H9 (cell line): ENCODE data around the gene CRYGA. TPM values are rescaled to one million over a fixed set of nuclear protein-coding genes. Genes with fewer than 3 reads are reported as not detected.

Experiments used
- DNase-seq: peaks from one replicate; pipeline ENCODE4 v3.0.0-alpha.2; 2017
- H2AFZ ChIP-seq: one replicate; pipeline ENCODE4 v1.6.1; 2013; ENCODE audit warnings: mild to moderate bottlenecking, low read length, control low read depth, moderate library complexity
- H2AK5ac ChIP-seq: 2 replicates; pipeline ENCODE4 v1.6.1; 2013; ENCODE audit warnings: low read length, control low read depth, mixed read lengths; ENCODE audit not compliant: insufficient read length
- H2BK120ac ChIP-seq: one replicate; pipeline ENCODE4 v1.6.1; 2013; ENCODE audit warnings: low read depth, mild to moderate bottlenecking, low read length, control low read depth, inconsistent platforms; ENCODE audit not compliant: poor library complexity, severe bottlenecking
- H2BK12ac ChIP-seq: 2 replicates; pipeline ENCODE4 v1.6.1; 2013; ENCODE audit warnings: low read length, control low read depth, mixed read lengths, low read depth; ENCODE audit not compliant: insufficient read length
- H2BK15ac ChIP-seq: 2 replicates; pipeline ENCODE4 v1.6.1; 2013; ENCODE audit warnings: low read depth, low read length, control low read depth
- H2BK20ac ChIP-seq: one replicate; pipeline ENCODE4 v1.6.1; 2013; ENCODE audit warnings: low read depth, mild to moderate bottlenecking, low read length, control low read depth, inconsistent platforms; ENCODE audit not compliant: poor library complexity, severe bottlenecking
- H2BK5ac ChIP-seq: 2 replicates; pipeline ENCODE4 v1.6.1; 2013; ENCODE audit warnings: low read length, control low read depth, mixed read lengths; ENCODE audit not compliant: insufficient read length
- H3K14ac ChIP-seq: 2 replicates; pipeline ENCODE4 v1.6.1; 2013; ENCODE audit warnings: low read length, control low read depth; ENCODE audit not compliant: insufficient read depth
- H3K18ac ChIP-seq: 2 replicates; pipeline ENCODE4 v1.6.1; 2013; ENCODE audit warnings: low read depth, mild to moderate bottlenecking, mixed read lengths, low read length, control low read depth; ENCODE audit not compliant: insufficient read length
- H3K23ac ChIP-seq: 2 replicates; pipeline ENCODE4 v1.6.1; 2013; ENCODE audit warnings: low read length, control low read depth, mixed read lengths, low read depth; ENCODE audit not compliant: insufficient read length
- H3K23me2 ChIP-seq: 2 replicates; pipeline ENCODE4 v1.6.1; 2013; ENCODE audit warnings: low read depth, mild to moderate bottlenecking, mixed read lengths, low read length, control low read depth; ENCODE audit not compliant: insufficient read length, poor library complexity, severe bottlenecking
- H3K27ac ChIP-seq: 2 replicates; pipeline ENCODE4 v1.5.1; 2013; ENCODE audit warnings: low read length, control low read depth, mixed read lengths, low read depth; ENCODE audit not compliant: insufficient read length
- H3K27me3 ChIP-seq: 2 replicates; pipeline ENCODE4 v1.6.1; 2013; ENCODE audit warnings: low read length, control low read depth, inconsistent platforms; ENCODE audit not compliant: insufficient read depth
- H3K4ac ChIP-seq: 2 replicates; pipeline ENCODE4 v1.6.1; 2013; ENCODE audit warnings: low read depth, mild to moderate bottlenecking, control low read depth, inconsistent platforms, low read length, moderate library complexity
- H3K4me1 ChIP-seq: 2 replicates; pipeline ENCODE4 v1.6.1; 2013; ENCODE audit warnings: low read length, control low read depth, inconsistent platforms; ENCODE audit not compliant: insufficient read depth
- H3K4me2 ChIP-seq: 2 replicates; pipeline ENCODE4 v1.6.1; 2013; ENCODE audit warnings: low read length, control low read depth, mixed read lengths; ENCODE audit not compliant: insufficient read length, insufficient read depth
- H3K56ac ChIP-seq: 2 replicates; pipeline ENCODE4 v1.6.1; 2013; ENCODE audit warnings: low read depth, mild to moderate bottlenecking, mixed read lengths, low read length, control low read depth; ENCODE audit not compliant: insufficient read length
- H3K79me1 ChIP-seq: 2 replicates; pipeline ENCODE4 v1.6.1; 2013; ENCODE audit warnings: low read depth, mild to moderate bottlenecking, moderate library complexity, low read length, control low read depth, inconsistent platforms; ENCODE audit not compliant: insufficient read depth, poor library complexity, severe bottlenecking
- H3K79me2 ChIP-seq: 2 replicates; pipeline ENCODE4 v1.6.1; 2013; ENCODE audit warnings: low read length, control low read depth, inconsistent platforms; ENCODE audit not compliant: insufficient read depth
- H3K9ac ChIP-seq: 2 replicates; pipeline ENCODE4 v1.6.1; 2013; ENCODE audit warnings: low read length, control low read depth, mixed read lengths; ENCODE audit not compliant: insufficient read length; ENCODE audit errors: extremely low read depth
- H3K9me3 ChIP-seq: one replicate; pipeline ENCODE4 v1.6.1; 2013; ENCODE audit warnings: low read depth, low read length, inconsistent platforms; ENCODE audit not compliant: control insufficient read depth
- H3T11ph ChIP-seq: one replicate; pipeline ENCODE4 v1.6.1; 2013; ENCODE audit warnings: mild to moderate bottlenecking, low read length, control low read depth, inconsistent platforms
- H4K20me1 ChIP-seq: one replicate; pipeline ENCODE4 v1.6.1; 2013; ENCODE audit not compliant: control insufficient read depth, insufficient read length, insufficient read depth
- H4K5ac ChIP-seq: 2 replicates; pipeline ENCODE4 v1.6.1; 2013; ENCODE audit warnings: low read depth, mild to moderate bottlenecking, mixed read lengths, low read length, control low read depth; ENCODE audit not compliant: insufficient read length
- H4K8ac ChIP-seq: replicated peaks from 2 replicates; pipeline ENCODE4 v1.6.1; 2013; ENCODE audit warnings: low read length, control low read depth, mixed read lengths, low read depth; ENCODE audit not compliant: insufficient read length
- H4K91ac ChIP-seq: 2 replicates; pipeline ENCODE4 v1.6.1; 2013; ENCODE audit warnings: low read depth, mild to moderate bottlenecking, moderate library complexity, mixed read lengths, low read length, control low read depth; ENCODE audit not compliant: insufficient read length
- H3K27ac Mint-ChIP-seq, 3 experiments: 2 replicates in 2 of 3; 3 replicates in 1 of 3; pipeline ENCODE4 v1.8.0; 2020 to 2021; ENCODE audit warnings: mixed read lengths in 3 of 3, mild to moderate bottlenecking in 1 of 3, moderate library complexity in 1 of 3
- H3K27me3 Mint-ChIP-seq: 2 replicates; pipeline ENCODE4 v1.8.0; 2021; ENCODE audit warnings: low read depth, mild to moderate bottlenecking, moderate library complexity, mixed read lengths
- H3K36me3 Mint-ChIP-seq, 3 experiments: 2 replicates in 2 of 3; 3 replicates in 1 of 3; pipeline ENCODE4 v1.8.0; 2020 to 2021; ENCODE audit warnings: low read depth in 3 of 3, mixed read lengths in 3 of 3; ENCODE audit not compliant: insufficient read depth in 1 of 3
- H3K4me1 Mint-ChIP-seq, 2 experiments: 2 replicates each; pipeline ENCODE4 v1.8.0; 2020; ENCODE audit warnings: mixed read lengths in 2 of 2
- H3K4me3 Mint-ChIP-seq, 2 experiments: 2 replicates in 1 of 2; 3 replicates in 1 of 2; pipeline ENCODE4 v1.8.0; 2020 to 2021; ENCODE audit warnings: mild to moderate bottlenecking in 2 of 2, mixed read lengths in 2 of 2, moderate library complexity in 1 of 2
- H3K9me3 Mint-ChIP-seq, 2 experiments: 2 replicates in 1 of 2; 3 replicates in 1 of 2; pipeline ENCODE4 v1.8.0; 2020; ENCODE audit warnings: mild to moderate bottlenecking in 2 of 2, mixed read lengths in 2 of 2, moderate library complexity in 1 of 2
- WGBS: extraction: QIAGEN DNeasy Blood & Tissue Kit; methylation state at CpG from one replicate; pipeline ENCODE4 v1.1.7; 2013; ENCODE audit warnings: missing lambda C conversion rate, low lambda C conversion rate, mixed read lengths; ENCODE audit not compliant: insufficient read length; ENCODE audit errors: extremely low coverage; 5-methylcytosine and 5-hydroxymethylcytosine counted together
- total RNA-seq: library from RNA; stranded (reverse); gene quantifications from 2 replicates; pipeline ENCODE4 v1.2.1, GENCODE V29; 2021
- TF ChIP-seq, protein P1 (sequence below): fragments of 200-600 bp; sonication (generic); conservative IDR thresholded peaks from 3 replicates; pipeline ENCODE4 v1.8.0; 2021; ENCODE audit warnings: antibody characterized with exemption, mild to moderate bottlenecking

Gene CRYGA
- total RNA-seq, 1 experiment from 2014 or later, result not detected

DNA sequence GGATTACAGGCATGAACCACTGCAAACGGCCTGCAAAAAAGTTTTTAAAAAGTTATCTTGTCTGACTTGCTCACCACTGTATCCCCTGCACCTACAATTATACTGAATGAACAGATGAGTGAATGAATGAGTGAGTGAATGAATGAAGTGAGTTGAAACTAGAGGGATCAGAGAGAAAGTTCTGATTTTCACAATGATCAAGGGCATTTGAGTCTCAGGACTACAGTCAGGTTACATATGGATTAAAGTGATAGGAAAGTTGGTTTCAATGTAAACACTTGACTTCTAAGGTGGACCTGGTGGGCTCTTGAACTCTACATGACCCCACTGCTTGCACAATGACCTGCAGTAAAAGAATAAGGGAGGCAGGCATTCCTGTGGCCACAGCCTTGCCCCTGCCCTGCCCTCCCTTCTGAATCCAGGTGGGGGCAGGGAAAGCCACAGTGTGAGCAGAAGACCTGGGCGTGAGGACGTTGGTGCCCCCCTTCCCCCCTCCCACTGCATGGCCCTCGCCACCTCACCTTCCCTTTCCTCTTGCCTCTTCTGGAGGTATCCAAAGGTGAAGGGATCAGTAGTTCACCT, 15.7 kb upstream of the CRYGA start:
- peaks cover 3% of the 10 kb centered on the region for H3K23me2 ChIP-seq
- no peak overlapping the region for H2BK20ac ChIP-seq
- H4K8ac ChIP-seq, result no peak overlapping the region
- no peak overlapping the region for H3K23ac ChIP-seq
- no peak for DNase-seq
- Mint-ChIP-seq H3K9me3 (no peaks in the 10 kb centered on the region), H3K27me3 (no peaks in the 10 kb centered on the region), H3K4me3 (no peak overlapping the region), H3K27ac (no peak overlapping the region), H3K4me1 (peaks cover 16 to 33% of the 10 kb centered on the region in 2 experiments), H3K36me3 (no peaks in the 10 kb centered on the region)
- H3K14ac ChIP-seq, result no peak overlapping the region
- H2BK5ac ChIP-seq, result no peak overlapping the region
- no peak overlapping the region for H3K4ac ChIP-seq
- H3K27me3 ChIP-seq, result no peaks in the 10 kb centered on the region
- H4K5ac ChIP-seq, result no peak overlapping the region
- no peaks in the 10 kb centered on the region for H3K9me3 ChIP-seq
- no peak overlapping the region for H2AFZ ChIP-seq
- no peaks in the 10 kb centered on the region for H3K79me2 ChIP-seq
- H2AK5ac ChIP-seq, result no peak overlapping the region
- H3K18ac ChIP-seq, result no peak overlapping the region
- TF ChIP-seq, protein P1, sequence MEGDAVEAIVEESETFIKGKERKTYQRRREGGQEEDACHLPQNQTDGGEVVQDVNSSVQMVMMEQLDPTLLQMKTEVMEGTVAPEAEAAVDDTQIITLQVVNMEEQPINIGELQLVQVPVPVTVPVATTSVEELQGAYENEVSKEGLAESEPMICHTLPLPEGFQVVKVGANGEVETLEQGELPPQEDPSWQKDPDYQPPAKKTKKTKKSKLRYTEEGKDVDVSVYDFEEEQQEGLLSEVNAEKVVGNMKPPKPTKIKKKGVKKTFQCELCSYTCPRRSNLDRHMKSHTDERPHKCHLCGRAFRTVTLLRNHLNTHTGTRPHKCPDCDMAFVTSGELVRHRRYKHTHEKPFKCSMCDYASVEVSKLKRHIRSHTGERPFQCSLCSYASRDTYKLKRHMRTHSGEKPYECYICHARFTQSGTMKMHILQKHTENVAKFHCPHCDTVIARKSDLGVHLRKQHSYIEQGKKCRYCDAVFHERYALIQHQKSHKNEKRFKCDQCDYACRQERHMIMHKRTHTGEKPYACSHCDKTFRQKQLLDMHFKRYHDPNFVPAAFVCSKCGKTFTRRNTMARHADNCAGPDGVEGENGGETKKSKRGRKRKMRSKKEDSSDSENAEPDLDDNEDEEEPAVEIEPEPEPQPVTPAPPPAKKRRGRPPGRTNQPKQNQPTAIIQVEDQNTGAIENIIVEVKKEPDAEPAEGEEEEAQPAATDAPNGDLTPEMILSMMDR, result no peak
- H2BK15ac ChIP-seq, result no peak overlapping the region
- H3K9ac ChIP-seq, result no peak overlapping the region
- no CpG with 5 or more reads among the region's 4 CpGs for WGBS
- H4K20me1 ChIP-seq, result no peaks in the 10 kb centered on the region
- no peak overlapping the region for H3K4me2 ChIP-seq
- no peak overlapping the region for H3K56ac ChIP-seq
- no peak overlapping the region for H2BK120ac ChIP-seq
- no peak overlapping the region for H3K27ac ChIP-seq
- H2BK12ac ChIP-seq, result no peak overlapping the region
- H4K91ac ChIP-seq, result no peak overlapping the region
- H3T11ph ChIP-seq, result no peak overlapping the region
- H3K4me1 ChIP-seq, result no peaks in the 10 kb centered on the region
- H3K79me1 ChIP-seq, result no peaks in the 10 kb centered on the region
